Left ventricle myocardium inferior (tissue), 1 donor: ENCODE measurements around the gene TRMT1. TPM values are rescaled to one million over a fixed set of nuclear protein-coding genes. Genes with fewer than 3 reads are reported as not detected.

Source experiments
- DNase-seq: peaks from one replicate; pipeline ENCODE4 v3.0.0-alpha.2; 2020
- H3K27ac ChIP-seq: fragments of 200-600 bp; replicated peaks from 2 replicates; pipeline ENCODE4 v1.8.0; 2021
- H3K27me3 ChIP-seq: fragments of 200-600 bp; 2 replicates; pipeline ENCODE4 v1.8.0; 2021; ENCODE audit warnings: low read depth
- H3K36me3 ChIP-seq: fragments of 200-600 bp; 2 replicates; pipeline ENCODE4 v1.8.0; 2021
- H3K4me1 ChIP-seq: fragments of 200-600 bp; 2 replicates; pipeline ENCODE4 v1.8.0; 2021
- H3K4me3 ChIP-seq: fragments of 200-600 bp; 2 replicates; pipeline ENCODE4 v1.8.0; 2021; ENCODE audit warnings: mild to moderate bottlenecking, moderate library complexity
- H3K9me3 ChIP-seq: fragments of 200-600 bp; replicated peaks from 2 replicates; pipeline ENCODE4 v1.8.0; 2021
- CTCF ChIP-seq: fragments of 200-600 bp; IDR thresholded peaks from 2 replicates; pipeline ENCODE4 v1.8.0; 2021; ENCODE audit warnings: antibody characterized with exemption, mild to moderate bottlenecking, borderline replicate concordance
- intact Hi-C: fragments of 100-400 bp; cut with micrococcal nuclease; formaldehyde crosslinking; loops from one replicate; pipeline ENCODE4 v1.11.0; 2022
- total RNA-seq: library from RNA; stranded (reverse); fragmentation: NEBNext Ultra II Directional; extraction: Animal tissue kit (Norgen Biotek cat#: 25700); gene quantifications from one replicate; pipeline ENCODE4 v1.2.1, GENCODE V29; 2021
- donor health status: DM: no; HTN: yes; CAD: no; lungs with severe emphysema.

Gene TRMT1
- total RNA-seq, 1 donor from 2014 or later: 19.6 TPM

GRCh38 chr19:13064092-13064489 lies 52.4 kb downstream of the TRMT1 start:
- Histone ChIP-seq H3K27me3 (no peaks in the 10 kb centered on the region), H3K36me3 (no peaks in the 10 kb centered on the region), H3K9me3 (no peaks in the 10 kb centered on the region), H3K27ac (peak overlapping the region; percentile 98), H3K4me3 (no peak overlapping the region), H3K4me1 (peaks cover 100% of the 10 kb centered on the region)
- DNase-seq: peak; percentile 68
- no peak for TF ChIP-seq CTCF
- intact Hi-C loops: loop anchor here (10.0 kb wide), 1 partner anchor 69 kb away; the partner anchor contains the start of gene NFIX

GRCh38 chr19:13063461-13064091 lies 53.0 kb downstream of the TRMT1 start:
- intact Hi-C loops: loop anchor here (10.0 kb wide), 1 partner anchor 69 kb away; the partner anchor contains the start of gene NFIX
- H3K27me3 ChIP-seq: no peaks in the 10 kb centered on the region
- H3K4me1 ChIP-seq: peaks cover 100% of the 10 kb centered on the region
- H3K27ac ChIP-seq: peak overlapping the region; percentile 98
- H3K4me3 ChIP-seq: no peak overlapping the region
- no peaks in the 10 kb centered on the region for H3K36me3 ChIP-seq
- H3K9me3 ChIP-seq: no peaks in the 10 kb centered on the region
- no peak for TF ChIP-seq CTCF
- DNase-seq: peak; percentile 67

- Histone ChIP-seq H3K27ac (peak overlapping the region; percentile 98), H3K4me3 (no peak overlapping the region), H3K4me1 (peaks cover 100% of the 10 kb centered on the region), H3K27me3 (no peaks in the 10 kb centered on the region), H3K36me3 (no peaks in the 10 kb centered on the region), H3K9me3 (no peaks in the 10 kb centered on the region)
- DNase-seq: no peak
- intact Hi-C loops: loop anchor here (10.0 kb wide), 1 partner anchor 68 kb away; the partner anchor contains the start of gene NFIX
- TF ChIP-seq CTCF: no peak
These were observed 54.2 kb downstream of the TRMT1 start for GRCh38 chr19:13062317-13062716.

GRCh38 chr19:13060964-13061927 lies 55.3 kb downstream of the TRMT1 start:
- peak overlapping the region; percentile 98 for H3K27ac ChIP-seq
- peak; percentile 89 for DNase-seq
- intact Hi-C loops: loop anchor here (10.0 kb wide), 1 partner anchor 66 kb away; the partner anchor contains the start of gene NFIX
- H3K9me3 ChIP-seq: no peaks in the 10 kb centered on the region
- H3K36me3 ChIP-seq: no peaks in the 10 kb centered on the region
- H3K4me1 ChIP-seq: peaks cover 100% of the 10 kb centered on the region
- H3K4me3 ChIP-seq: peak overlapping the region; percentile 68
- H3K27me3 ChIP-seq: no peaks in the 10 kb centered on the region
- TF ChIP-seq CTCF: peak; percentile 99

GRCh38 chr19:13060233-13060963 lies 56.1 kb downstream of the TRMT1 start:
- Histone ChIP-seq H3K27ac (peak overlapping the region; percentile 98), H3K9me3 (no peaks in the 10 kb centered on the region), H3K4me1 (peaks cover 100% of the 10 kb centered on the region), H3K4me3 (peak overlapping the region; percentile 68), H3K36me3 (no peaks in the 10 kb centered on the region), H3K27me3 (no peaks in the 10 kb centered on the region)
- DNase-seq: peak; percentile 64
- intact Hi-C loops: loop anchor here (10.0 kb wide), 1 partner anchor 66 kb away; the partner anchor contains the start of gene NFIX
- no peak for TF ChIP-seq CTCF
